Neutrophil (primary cell): ENCODE results near the gene EEF1AKMT3.

ENCODE experiments used
- H3K27ac ChIP-seq: fragments of 200-600 bp; sonication (generic); 2 replicates; pipeline ENCODE4 v1.5.1; 2016; ENCODE audit warnings: mild to moderate bottlenecking, moderate library complexity
- H3K27me3 ChIP-seq: fragments of 200-600 bp; sonication (generic); 2 replicates; pipeline ENCODE4 v1.6.0; 2016; ENCODE audit warnings: mild to moderate bottlenecking
- H3K36me3 ChIP-seq: fragments of 200-600 bp; sonication (generic); 2 replicates; pipeline ENCODE4 v1.5.1; 2017
- H3K4me1 ChIP-seq, 2 experiments: fragments of 200-600 bp in 1 of 2; sonication (generic) in 1 of 2; 1 replicate in 1 of 2; 2 replicates in 1 of 2; pipeline versions ENCODE4 v1.5.1 to v1.6.1; 2013 to 2016; ENCODE audit warnings: low read depth in 1 of 2, low read length in 1 of 2, mild to moderate bottlenecking in 1 of 2, moderate library complexity in 1 of 2; ENCODE audit not compliant: control insufficient read depth in 1 of 2, insufficient read depth in 1 of 2
- H3K4me3 ChIP-seq, 2 experiments: fragments of 200-600 bp in 1 of 2; sonication (generic) in 1 of 2; 1 replicate in 1 of 2; 2 replicates in 1 of 2; pipeline ENCODE4 v1.5.1; 2013 to 2016; ENCODE audit warnings: low read depth in 1 of 2, low read length in 1 of 2, mild to moderate bottlenecking in 1 of 2, moderate library complexity in 1 of 2
- H3K9me3 ChIP-seq: fragments of 200-600 bp; sonication (generic); 2 replicates; pipeline ENCODE4 v1.5.1; 2016
- TF ChIP-seq, protein P1 (sequence below): fragments of 200-600 bp; sonication (generic); IDR thresholded peaks from 2 replicates; pipeline ENCODE4 v1.5.1; 2016; ENCODE audit warnings: antibody characterized with exemption

The EEF1AKMT3 gene

GRCh38 chr12:57736741-57737466, 35.5 kb upstream of the EEF1AKMT3 start:
- Histone ChIP-seq H3K4me1 (peaks cover 29 to 31% of the 10 kb centered on the region in 2 experiments), H3K36me3 (peaks cover 79% of the 10 kb centered on the region), H3K9me3 (no peaks in the 10 kb centered on the region), H3K4me3 (no peak overlapping the region), H3K27ac (no peak overlapping the region), H3K27me3 (no peaks in the 10 kb centered on the region)
- TF ChIP-seq, protein P1, sequence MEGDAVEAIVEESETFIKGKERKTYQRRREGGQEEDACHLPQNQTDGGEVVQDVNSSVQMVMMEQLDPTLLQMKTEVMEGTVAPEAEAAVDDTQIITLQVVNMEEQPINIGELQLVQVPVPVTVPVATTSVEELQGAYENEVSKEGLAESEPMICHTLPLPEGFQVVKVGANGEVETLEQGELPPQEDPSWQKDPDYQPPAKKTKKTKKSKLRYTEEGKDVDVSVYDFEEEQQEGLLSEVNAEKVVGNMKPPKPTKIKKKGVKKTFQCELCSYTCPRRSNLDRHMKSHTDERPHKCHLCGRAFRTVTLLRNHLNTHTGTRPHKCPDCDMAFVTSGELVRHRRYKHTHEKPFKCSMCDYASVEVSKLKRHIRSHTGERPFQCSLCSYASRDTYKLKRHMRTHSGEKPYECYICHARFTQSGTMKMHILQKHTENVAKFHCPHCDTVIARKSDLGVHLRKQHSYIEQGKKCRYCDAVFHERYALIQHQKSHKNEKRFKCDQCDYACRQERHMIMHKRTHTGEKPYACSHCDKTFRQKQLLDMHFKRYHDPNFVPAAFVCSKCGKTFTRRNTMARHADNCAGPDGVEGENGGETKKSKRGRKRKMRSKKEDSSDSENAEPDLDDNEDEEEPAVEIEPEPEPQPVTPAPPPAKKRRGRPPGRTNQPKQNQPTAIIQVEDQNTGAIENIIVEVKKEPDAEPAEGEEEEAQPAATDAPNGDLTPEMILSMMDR = no peak

- H3K27me3 ChIP-seq = no peaks in the 10 kb centered on the region
- no peak overlapping the region for H3K27ac ChIP-seq
- peaks cover 70% of the 10 kb centered on the region for H3K36me3 ChIP-seq
- peaks cover 38 to 39% of the 10 kb centered on the region in 2 experiments for H3K4me1 ChIP-seq
- H3K9me3 ChIP-seq = no peaks in the 10 kb centered on the region
- no peak overlapping the region for H3K4me3 ChIP-seq
- TF ChIP-seq, protein P1 = no peak
These were observed 34.6 kb upstream of the EEF1AKMT3 start for GRCh38 chr12:57737467-57738460.

DNA sequence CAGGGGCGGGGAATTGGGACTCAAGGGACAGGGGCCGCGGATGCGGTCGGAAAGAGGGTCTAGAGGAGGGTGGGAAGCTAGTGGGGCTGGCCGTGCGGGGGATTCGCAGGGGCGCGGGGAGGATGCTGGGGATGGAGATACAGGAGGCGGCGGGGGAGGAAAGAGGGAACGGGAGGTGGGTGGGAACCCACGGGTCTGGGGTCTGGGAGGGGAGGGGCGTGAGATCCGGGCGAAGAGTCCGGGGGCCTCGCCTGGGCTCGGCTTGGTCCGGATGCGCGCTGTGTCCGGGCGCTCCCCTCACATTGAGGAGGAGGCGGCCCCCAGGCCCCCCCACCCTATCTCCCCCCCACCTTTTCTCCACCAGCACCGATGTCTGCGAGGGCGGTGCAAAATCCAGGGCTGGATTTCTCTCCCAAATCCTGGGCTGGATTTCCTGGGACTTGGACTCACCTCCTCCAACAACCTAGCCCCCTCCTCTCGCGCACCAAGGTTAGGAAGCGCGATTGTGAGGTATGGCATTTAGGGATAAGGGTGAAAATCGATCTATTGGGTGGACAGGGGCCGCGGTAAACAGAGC, 33.7 kb upstream of the EEF1AKMT3 start, which contains the start of gene AGAP2:
TSS of gene AGAP2 (minus strand) at position 82 of the 577 bp plus-strand sequence. CDS start 496 bp downstream, outside the sequence.
- peak within 1 kb of the TSS; percentile 94 for H3K27ac ChIP-seq

DNA sequence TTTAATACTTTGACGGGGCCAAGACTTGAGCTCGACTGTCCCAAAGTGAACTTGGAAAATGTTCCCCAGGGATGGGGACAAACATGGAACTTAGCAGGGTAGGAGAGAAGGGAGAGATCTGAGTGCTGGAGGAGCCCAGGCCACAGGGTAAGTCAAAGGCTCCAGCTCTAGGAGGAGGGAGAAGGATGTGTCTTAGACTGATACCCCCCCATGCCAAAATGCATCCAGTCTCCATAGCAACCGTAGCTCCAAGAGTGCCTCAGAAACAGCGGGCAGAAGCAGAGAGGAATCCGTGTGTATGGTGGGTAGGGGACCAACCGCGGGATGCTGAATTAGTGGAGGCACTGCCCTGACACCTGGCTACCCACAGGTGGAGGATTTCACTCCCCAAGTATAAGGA, 33.0 kb upstream of the EEF1AKMT3 start:
- Histone ChIP-seq H3K36me3 (peaks cover 54% of the 10 kb centered on the region), H3K9me3 (no peaks in the 10 kb centered on the region), H3K4me3 (no peak overlapping the region), H3K27ac (peak overlapping the region; percentile 94), H3K4me1 (peaks cover 51 to 54% of the 10 kb centered on the region in 2 experiments), H3K27me3 (no peaks in the 10 kb centered on the region)
- TF ChIP-seq, protein P1 = no peak

More for the DNA sequence above, 33.7 kb upstream of the EEF1AKMT3 start, which contains the start of gene AGAP2:
- Histone ChIP-seq H3K27me3 (no peaks in the 10 kb centered on the region), H3K36me3 (peaks cover 60% of the 10 kb centered on the region), H3K4me1 (peaks cover 45 to 48% of the 10 kb centered on the region in 2 experiments), H3K4me3 (no peak within 1 kb of the TSS), H3K9me3 (no peaks in the 10 kb centered on the region)
- TF ChIP-seq, protein P1 = no peak

GRCh38 chr12:57739914-57740538, 32.4 kb upstream of the EEF1AKMT3 start:
- Histone ChIP-seq H3K27ac (peak overlapping the region; percentile 94), H3K4me3 (peak overlapping the region; percentile 61 to 72), H3K27me3 (no peaks in the 10 kb centered on the region), H3K4me1 (peaks cover 56 to 60% of the 10 kb centered on the region in 2 experiments), H3K9me3 (no peaks in the 10 kb centered on the region), H3K36me3 (peaks cover 48% of the 10 kb centered on the region)
- TF ChIP-seq, protein P1 = no peak
